Measurements from ENCODE around the gene DNASE1.

DNA sequence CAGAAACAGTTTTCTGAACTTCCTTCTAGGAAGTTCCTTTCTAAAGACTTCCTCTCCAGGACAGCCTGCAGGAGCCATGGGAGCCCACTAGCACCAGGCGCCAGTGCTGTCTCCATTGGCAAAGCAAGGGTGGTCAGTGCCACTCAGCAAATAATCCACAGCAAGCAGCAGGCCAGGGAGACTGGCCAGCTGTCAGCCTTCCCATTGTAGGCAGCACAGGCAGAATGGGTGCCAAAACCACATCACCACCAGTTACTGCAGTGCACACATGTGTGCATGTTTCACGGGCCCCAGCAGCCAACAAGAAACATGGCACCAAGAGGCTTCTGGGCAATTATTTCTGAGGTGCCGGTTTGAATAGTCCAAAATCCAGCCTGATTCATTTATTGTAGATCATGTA, 26.7 kb downstream of the DNASE1 start:
- no peak for TF ChIP-seq CTCF (IDR thresholded peaks at IDR 0.05; ENCODE audit: low read depth, low read length)
- TF ChIP-seq EZH2phosphoT487 (IDR thresholded peaks at IDR 0.05; ENCODE audit: low read depth), result no peak
